ENCODE results near the gene RNU4-1.

DNA sequence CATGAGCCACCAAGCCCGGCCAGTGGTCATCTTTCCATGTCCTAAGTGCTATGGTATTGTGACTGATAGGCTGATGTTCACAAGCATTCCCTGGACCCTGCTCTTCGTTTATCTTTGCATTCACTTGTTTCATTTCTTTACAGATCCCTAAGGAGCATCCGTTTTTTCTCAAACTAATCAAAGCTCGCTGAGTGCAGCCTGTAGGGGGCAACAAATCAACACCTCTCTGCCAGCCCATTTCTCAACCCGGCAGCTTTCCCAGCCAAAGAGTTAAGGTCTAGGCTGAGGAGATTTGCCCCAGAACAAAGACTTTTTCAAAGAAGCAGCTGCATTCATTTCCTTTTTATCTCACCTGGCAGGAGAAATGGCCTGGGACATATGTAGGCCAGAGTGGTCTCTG lies 21.2 kb upstream of the RNU4-1 start:
- TF ChIP-seq, protein P1, sequence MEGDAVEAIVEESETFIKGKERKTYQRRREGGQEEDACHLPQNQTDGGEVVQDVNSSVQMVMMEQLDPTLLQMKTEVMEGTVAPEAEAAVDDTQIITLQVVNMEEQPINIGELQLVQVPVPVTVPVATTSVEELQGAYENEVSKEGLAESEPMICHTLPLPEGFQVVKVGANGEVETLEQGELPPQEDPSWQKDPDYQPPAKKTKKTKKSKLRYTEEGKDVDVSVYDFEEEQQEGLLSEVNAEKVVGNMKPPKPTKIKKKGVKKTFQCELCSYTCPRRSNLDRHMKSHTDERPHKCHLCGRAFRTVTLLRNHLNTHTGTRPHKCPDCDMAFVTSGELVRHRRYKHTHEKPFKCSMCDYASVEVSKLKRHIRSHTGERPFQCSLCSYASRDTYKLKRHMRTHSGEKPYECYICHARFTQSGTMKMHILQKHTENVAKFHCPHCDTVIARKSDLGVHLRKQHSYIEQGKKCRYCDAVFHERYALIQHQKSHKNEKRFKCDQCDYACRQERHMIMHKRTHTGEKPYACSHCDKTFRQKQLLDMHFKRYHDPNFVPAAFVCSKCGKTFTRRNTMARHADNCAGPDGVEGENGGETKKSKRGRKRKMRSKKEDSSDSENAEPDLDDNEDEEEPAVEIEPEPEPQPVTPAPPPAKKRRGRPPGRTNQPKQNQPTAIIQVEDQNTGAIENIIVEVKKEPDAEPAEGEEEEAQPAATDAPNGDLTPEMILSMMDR (IDR thresholded peaks at IDR 0.05; ENCODE audit: low read length): peak; percentile 55
- no peak for TF ChIP-seq EZH2 (IDR thresholded peaks at IDR 0.05; ENCODE audit: borderline replicate concordance, low read length)
